Dermis microvascular lymphatic vessel endothelial cell (primary cell): ENCODE results near the gene TFCP2L1. TPM values are rescaled to one million over a fixed set of nuclear protein-coding genes. Genes with fewer than 3 reads are reported as not detected.
"Not testable (repeated sequence)": the region's sequence is repeated elsewhere in the genome, so short reads cannot be mapped to it uniquely, and the experiment has no call there.

Experiments
- DNase-seq, 2 donors: peaks; one replicate each; pipeline versions ENCODE4 v3.0.0 to v3.0.0-alpha.2; 2010; ENCODE audit warnings: low read depth in 2 of 2
- total RNA-seq: library from RNA; depleted of rRNA; stranded (reverse); fragments of >200 nt; gene quantifications from 2 replicates; pipeline ENCODE4 v1.2.1, GENCODE V29; 2014

The TFCP2L1 gene
- total RNA-seq, 1 donor from 2014 or later: not detected

DNA sequence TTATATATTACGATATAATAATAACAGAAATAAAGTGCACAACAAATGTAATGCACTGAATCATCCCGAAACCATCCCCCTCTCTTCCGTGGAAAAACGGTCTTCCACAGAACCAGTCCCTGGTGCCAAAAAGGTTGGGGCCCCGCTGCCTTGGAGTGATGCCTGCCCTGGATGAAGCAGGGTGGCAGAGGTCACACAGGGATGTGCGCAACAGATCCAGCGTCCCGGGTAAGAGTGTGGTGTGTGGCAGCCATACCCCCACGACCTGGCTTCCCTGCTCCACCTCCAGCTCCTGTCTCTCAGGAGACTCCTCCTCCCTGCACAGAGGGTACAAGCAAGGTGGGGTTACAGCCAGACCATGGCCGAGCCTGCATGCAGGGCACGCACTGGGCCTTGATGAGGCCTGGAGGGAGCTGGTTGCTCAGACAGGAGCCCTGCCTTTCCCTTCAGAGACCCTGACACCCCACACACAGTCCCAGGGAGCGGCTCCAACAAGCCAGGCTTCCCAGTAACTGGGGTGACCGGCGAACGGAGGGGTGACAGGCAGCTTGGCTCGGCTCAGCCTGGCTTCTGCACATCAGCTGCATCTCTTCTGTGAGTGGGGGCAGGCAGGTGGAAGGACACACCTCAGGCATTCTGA, 41.1 kb downstream of the TFCP2L1 start:
- DNase-seq: no peak

DNA sequence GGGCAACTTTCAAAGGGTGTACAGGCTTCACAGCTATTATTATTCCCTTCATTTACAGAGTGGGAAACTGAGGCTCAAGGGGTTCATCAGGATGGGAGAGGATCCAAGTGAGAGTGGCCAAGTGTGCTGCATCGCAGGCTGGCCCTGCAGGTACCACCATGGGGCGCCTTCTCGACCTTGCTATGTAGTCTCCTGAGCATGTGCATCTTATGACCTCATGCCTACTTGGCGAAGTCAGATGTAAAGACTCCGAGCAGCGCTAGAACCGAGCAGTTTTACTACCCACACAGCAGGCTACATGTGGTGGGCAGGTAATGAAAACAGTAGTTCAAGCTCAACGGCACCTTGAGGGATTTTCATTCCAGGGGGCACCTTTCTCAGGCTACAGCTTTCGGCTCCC, 42.0 kb downstream of the TFCP2L1 start:
- DNase-seq: no peak

DNA sequence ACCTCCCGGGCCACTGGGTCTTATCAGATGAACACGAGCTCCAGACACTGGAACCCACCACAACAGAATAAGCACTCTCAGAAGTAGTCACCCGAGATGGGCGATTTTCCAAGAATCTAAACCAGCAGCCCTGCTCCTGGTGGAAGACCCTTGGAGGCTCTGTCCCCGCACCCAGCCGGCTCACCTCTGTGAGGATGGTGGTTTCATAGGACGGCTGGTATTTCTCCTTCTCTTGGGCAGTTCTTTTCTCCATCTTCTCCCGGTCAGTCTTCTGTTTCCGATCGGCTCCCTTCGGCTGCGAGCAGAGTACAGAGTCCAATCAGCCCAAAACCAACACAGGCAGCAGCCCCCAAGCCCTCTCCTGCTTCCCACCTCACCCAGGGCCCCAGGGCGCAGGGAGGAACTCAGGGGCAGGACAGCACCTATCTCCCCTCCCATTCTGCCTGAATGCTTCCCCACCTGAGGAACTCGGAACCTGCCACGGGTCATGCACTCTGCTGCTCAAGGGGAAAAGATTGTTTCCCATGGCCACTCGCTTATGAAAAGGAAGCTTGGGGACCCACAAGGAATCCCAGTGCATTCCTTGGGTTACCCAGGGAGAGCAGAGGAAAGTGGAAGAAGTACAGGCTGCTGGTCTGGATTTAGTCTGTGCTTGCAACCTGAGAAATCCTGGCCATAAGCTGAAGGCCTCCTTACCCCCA, 42.7 kb downstream of the TFCP2L1 start:
- no peak for DNase-seq

DNA sequence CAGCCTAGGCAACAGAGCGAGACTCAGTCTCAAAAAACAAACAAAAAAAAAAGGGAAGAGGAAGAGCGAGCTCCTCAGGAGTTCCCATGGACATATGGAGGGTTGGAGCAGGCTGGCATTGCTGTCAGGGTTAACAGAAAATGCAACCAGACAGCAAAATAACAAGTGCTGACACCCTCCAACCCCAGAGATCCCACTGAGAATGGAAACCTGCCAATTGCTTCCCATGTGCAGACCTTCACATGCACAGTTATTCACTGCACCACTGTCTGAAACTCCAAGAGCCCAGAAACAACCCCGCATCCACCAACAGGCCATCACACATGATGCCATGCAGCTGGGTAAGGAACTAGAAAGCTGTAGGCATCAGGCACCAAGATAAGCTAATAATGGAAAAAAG, 43.5 kb downstream of the TFCP2L1 start:
- DNase-seq: no peak

DNA sequence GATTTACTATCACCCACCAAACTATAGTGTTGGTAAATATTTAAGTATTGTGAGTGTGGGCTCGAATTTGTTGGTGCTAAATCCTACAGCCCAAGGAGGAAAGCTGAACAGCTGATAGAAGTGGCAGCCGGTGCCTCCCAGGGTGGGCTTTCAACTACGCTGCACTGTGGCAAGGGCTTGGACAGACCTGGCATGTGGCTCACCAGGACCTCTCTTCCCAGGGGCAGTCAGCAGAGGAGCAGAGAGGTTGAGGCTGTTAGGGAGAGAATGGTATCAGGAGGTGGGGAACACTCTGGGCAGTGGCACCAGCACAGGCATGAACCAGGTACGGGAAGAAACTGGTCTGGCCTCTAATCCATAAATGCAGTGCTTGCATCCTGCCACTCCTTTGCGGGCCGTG, 44.6 kb downstream of the TFCP2L1 start:
- no peak for DNase-seq

DNA sequence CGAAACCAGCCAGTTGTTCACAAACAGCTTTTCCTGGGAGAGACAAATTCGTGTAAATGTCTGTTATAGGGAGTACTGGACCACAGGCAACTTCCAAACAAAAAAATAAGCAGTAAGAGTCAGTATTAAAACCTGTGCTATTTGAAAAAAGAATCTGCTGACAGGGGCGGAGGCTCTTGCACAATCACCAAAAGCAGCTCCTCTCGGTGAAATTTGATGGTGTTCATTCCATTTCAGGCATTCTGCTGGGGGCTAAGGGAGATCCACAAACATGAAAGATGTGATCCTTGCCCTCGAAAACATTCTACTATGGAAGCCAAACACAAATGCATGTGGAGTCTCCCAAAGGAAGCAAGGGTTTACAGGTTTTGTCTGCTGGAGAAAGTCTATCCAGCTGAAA, 45.0 kb downstream of the TFCP2L1 start:
- no peak for DNase-seq

DNA sequence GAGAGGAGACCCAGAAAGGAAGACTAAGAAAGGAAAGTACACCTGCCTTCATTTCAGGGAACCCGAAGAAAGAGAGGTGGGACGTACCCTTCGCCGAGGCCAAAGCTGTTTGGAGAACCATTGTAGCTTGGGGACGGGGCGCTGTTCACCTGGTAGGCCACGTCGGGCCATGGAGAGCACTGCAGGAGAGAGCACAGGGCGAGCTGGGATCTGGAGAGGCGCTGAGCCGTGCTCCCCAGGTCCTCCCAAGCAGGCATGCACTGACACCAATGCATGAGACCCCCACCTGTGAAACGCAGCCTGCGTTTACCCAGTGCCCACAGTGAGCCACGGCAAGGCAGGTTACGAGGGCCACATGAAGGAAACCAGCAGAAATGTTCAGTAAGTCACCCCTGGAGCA, 45.5 kb downstream of the TFCP2L1 start:
- DNase-seq: no peak

DNA sequence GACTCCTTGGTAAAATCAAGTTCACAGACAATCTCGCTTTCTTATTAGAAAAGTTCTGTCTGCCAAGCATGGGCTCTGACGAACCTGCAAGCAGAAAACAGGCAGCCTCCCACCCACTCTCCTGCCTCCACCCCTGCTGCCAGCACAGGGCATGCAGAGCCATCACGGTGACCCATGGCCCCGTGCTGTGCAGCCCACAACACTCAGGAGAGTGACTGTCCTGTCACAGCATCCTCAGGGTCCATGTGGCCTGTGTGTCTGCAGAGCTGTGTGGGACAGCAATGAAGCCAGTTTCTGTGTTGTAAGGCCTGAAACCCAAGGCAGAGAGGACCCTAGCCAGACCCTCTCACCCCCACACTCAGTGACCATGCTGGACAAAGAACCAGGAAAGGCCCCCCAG, 46.2 kb downstream of the TFCP2L1 start:
- DNase-seq: no peak

DNA sequence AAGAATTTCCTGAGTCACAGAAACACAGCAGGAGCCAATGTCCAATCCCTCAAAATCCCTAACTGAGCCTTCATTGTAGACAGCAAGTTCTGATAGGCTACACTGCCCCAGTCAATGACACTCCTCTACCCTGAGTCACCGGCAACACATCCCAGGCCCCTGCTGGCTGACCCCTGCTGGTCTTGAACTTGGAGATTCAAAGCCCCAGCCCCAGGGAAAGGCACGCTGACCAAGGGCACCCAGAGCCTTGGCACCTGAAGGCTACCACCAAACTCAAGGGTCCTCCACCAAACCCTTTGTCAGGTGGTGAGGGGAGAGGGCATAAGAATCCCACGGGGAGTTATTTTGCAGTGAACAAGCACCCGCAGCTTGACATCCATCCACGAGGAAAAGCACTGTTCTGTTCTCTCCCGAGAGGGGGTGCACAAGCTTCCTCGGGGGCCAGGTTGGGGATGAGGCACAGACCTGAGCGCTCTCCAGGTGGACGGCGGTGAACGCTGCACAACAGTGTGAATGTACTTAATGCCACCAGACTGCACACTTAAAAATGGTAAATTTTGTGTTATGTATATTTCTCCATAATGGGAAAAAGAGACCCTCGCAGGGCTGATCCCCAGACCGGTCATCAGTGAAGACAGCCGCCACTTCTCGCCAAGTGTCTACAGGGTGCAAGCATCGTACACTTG, 46.9 kb downstream of the TFCP2L1 start:
- DNase-seq: no peak

DNA sequence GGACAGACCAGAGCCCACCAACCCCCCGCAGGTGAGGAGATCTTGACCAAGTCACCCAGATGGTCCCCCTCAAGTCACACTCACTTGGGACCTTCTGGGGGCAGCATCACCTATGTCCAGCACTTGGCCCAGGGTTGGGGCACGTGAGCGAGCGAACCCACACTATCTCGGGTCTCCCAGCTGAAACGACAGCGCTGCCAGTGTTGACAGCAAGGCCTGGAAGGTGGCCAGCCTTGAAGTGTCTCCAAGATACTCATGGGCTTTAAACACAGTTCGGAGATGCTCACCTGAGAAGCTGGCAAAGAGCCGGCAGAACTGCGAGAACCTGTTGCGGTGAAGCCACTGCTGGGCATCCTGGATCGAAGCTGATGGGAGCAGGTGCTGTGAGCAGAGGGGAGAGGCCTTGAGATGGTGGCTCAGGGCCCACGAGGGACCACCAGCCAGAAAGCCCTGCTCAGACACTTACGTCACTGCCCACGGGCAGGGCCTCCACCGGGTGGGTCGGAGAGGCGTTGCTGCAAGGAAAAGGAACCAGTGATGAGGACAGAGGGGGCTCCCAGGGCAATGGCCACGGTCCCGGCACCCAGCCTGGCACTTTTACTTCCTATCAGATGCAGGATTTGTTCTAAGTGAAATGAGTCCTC, 47.5 kb downstream of the TFCP2L1 start:
- no peak for DNase-seq

DNA sequence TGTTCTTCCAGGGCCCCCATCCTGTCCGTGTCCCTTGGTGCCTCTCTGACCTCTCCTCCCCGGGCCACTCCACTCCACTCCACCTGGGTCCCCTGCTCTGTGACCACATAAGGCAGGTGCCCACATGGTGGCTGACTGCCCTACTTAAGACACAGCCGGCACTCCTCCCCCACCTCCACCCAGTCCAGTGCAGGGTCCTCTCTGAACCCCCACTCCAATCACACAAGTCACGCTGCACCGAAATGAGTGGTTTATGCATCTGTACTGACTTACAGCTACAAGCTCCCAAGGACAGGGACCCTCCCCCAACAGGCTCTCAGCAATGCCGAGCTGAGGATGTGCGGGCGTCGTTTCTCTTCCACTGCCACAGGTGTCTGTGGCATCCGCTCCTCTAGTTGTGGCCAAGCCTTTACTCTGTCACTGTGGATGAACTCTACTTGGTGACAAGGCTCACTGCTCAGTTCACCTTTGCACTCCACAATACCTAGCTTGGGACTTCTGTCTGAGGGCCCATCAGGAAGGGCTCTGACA, 48.3 kb downstream of the TFCP2L1 start:
- no peak for DNase-seq

DNA sequence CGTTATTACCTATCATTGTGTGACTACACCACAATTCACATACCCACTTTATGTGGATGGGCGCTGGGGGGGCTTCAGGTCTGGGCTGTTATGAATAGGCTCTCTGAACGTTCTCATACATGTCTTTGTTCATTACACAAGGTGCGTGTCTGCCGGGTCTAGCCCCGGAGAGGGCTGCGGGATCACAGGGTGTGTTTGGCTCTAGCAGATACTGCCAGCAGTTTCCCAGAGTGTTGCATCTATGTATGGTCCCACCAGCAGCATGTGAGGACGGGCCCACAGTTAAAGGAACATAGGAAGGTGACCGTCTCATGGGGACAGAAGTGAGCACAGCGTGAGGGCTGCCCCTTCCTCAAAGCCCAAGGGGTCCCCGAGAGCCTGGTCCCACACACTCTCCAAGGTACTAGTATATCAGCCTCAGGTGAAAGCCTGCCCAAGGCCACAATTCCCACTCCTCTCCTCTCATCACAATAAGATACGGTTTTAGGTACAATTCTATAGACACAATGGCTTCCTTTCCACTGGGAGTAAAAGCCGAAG, 48.8 kb downstream of the TFCP2L1 start:
- no peak for DNase-seq

DNA sequence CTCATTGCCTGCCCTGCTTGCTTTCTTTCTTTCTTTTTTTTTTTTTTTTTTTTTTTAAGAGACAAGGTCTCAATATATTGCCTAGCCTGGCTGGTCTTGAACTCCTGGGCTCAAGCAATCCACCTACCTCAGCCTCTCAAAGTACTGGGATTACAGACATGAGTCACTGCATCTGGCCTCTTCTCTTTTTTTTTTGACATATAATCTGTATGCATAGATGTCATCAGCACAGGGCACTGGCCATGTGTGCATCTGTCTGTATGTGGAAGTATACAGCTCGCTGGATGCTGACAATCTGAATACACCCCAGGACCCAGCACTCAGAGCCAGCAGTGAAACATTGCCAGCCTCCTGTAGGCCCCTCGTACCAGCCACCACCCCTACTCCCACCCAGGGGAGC, 49.5 kb downstream of the TFCP2L1 start:
- no peak for DNase-seq

DNA sequence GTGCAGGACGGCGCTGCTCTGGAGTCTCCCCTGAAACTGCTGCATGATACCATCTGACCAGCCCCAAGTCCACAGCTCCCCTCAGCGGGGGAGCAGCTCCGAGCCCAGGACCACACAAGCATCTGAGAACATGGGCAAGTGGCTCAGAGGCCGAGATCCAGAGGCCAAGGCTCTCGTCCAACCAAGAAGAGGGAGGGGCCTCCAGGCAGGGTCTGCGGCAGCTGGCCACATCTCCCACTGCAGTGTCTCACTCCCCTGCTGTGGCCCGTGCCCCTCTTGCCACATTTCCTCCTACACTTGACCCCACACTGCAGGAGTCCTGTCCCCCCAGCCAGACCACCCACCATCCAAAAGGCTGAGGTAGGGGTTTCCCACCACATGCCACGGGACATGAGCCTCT, 50.2 kb downstream of the TFCP2L1 start:
- DNase-seq: no peak

DNA sequence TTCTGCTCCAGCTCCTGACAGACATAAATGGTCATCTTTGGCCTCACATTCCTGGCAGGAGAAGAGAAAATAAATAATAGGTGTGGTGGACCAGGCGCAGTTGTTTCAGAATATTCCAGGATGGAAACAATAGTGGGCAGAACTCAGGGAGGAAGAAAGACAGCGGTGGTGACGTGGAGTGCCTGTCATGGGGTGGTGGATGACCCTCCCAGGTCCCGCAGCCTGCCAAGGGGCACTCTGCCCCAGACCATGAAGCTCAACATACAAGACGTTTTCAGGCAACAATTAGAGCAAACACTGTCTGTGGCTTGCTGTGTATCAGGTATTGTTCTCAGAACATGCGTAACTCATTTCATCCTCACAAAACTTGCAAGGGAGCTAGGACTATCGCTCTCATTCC, 50.9 kb downstream of the TFCP2L1 start:
- no peak for DNase-seq

DNA sequence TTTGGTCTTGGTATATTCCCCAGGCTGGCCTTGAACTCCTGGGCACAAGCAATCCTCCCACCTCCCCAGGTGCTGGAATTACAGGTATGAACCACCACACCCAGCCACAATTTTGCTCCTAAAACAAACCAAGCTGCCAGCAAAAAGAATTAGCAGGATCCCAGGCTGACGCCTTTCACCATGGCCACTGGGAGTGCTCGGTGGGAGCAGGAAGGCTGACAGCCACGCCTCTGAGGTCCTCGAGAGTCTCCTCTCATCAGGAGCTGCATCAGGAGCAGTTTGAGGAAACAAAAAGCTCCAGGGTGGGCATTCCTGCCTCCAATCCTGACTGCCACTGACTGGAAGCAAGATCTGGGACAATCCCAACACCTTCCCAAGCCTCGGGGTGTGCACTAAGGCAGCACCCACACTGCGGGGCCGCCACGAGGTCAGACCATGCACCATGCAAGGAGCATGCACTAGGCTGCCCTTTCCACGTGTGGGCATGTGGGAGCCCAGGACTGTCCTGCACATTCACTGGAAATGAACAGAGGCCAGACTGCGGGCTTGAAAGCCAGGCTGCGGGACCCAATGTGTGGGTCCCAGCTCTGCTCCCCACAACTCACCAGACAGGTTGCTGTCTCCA, 51.4 kb downstream of the TFCP2L1 start:
- no peak for DNase-seq

DNA sequence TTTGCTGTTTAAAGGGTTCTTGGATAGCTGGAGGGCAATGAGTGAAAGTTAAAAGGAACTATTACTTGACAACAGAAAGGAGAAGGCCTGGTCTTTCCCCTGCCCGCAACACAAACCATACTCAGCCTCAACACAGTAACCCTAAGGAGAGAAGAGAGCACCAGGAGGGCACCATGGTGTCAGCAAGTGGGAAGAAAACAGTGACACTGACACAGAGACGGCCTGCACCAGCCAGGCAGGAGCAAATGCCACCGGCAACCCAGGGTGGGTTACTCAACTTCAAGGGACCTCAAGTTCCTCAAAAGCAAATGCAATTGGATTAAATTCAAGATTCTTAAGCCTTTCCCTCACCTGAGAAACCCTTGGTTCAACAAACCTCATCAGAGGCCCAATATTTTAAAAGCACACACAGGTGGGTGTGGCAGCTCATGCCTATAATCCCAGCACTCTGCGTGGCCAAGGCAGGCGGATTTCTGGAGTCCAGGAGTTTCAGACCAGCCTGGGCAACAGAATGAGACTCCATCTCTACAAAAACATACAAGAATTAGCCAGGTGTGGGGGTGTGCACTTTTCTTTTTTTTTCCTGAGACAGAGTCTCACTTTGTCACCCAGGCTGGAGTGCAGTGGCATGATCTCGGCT, 52.3 kb downstream of the TFCP2L1 start:
- no peak for DNase-seq

DNA sequence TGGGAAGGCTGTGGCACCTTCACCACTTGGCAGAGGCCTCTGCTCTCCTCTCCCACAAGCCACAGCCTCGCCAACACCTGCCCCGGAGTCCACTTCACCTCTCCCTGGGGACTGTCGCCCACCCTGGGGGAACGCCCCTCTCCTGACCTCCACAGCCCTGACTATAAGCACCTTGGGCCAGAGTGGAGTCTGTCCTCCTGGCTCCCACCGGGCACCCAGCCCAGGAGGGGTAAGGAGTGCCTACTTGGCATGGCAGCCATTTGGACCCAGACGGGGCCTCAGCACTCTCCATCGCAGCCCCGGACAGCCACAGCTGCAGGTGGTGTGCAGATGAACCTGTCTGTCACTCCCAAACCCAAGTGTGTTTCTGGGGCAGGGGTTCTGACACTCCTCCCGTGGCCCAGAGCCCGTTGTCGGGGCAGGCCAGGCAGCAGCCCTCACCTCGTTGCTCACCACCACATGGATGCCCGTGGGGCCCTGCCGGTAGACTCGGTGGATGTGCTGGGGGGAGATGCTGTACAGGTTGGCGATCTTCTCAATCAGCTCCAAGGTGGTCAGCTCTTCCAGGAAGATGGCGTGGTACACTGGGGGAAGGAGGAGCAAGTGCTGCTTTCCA, 53.5 kb downstream of the TFCP2L1 start:
- no peak for DNase-seq

DNA sequence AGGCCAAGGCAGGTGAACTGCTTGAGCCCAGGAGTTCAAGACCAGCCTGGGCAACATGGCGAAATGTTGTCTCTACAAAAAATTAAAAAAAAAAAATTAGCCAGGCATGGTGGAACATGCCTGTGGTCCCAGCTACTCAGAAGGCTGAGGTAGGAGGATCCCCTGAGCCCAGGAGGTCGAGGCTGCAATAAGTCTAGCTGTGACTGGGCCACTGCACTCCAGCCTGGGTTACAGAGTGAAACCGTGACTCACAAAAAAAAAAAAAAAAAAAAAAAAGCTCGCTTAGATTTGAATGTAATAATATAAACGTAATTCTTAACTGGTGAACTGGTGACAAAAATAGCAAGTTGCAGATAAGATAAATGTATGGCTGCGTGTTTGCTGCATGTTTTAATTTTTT, 56.5 kb downstream of the TFCP2L1 start:
- no peak for DNase-seq

DNA sequence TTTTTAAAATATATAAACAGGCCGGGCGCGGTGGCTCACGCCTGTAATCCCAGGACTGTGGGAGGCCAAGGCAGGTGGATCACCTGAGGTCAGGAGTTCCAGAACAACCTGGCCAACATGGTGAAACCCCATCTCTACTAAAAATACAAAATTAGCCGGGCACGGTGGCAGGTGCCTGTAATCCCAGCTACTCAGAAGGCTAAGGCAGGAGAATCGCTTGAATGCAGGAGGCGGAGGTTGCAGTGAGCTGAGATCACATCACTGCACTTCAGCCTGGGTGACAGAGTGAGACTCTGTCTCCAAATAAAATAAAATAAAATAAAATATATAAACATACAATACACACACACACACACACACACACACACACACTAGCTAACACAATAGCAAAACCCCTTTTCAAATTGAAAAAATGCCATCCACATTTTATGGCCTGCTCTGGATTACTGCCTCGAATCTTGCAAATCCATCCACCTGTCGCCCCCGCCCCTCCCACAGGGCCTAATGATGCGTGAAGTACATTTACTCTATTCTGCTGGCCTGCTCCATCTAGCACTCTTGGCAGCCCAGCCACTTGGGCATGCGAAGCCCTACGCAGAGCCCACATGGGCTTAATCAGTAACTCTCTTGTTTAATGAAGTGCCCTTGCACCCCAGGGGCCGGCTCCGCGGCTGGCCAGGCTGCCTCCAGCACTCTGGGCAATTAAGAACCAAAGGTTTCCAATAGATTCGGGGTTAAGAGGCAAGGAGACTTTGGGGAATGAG, 57.4 kb downstream of the TFCP2L1 start:
- DNase-seq: not testable (repeated sequence)
